GM21717 (cell line): Measurements from ENCODE around the gene PCDH9.

Experiments
- ATAC-seq: cut with Tn5 transposase; IDR thresholded peaks from one replicate; pipeline ENCODE4 v1.9.1; 2021; ENCODE audit warnings: mild to moderate bottlenecking, moderate library complexity; ENCODE audit not compliant: unreplicated experiment

The PCDH9 gene

GRCh38 chr13:66362485-66362884 is 867.7 kb downstream of the PCDH9 start:
- ATAC-seq = peak; percentile 91

GRCh38 chr13:66359910-66360552 is 870.1 kb downstream of the PCDH9 start:
- no peak for ATAC-seq

- no peak for ATAC-seq
These were observed 870.7 kb downstream of the PCDH9 start for GRCh38 chr13:66359393-66359792.

GRCh38 chr13:66358564-66358963 is 871.6 kb downstream of the PCDH9 start:
- ATAC-seq = no peak

DNA sequence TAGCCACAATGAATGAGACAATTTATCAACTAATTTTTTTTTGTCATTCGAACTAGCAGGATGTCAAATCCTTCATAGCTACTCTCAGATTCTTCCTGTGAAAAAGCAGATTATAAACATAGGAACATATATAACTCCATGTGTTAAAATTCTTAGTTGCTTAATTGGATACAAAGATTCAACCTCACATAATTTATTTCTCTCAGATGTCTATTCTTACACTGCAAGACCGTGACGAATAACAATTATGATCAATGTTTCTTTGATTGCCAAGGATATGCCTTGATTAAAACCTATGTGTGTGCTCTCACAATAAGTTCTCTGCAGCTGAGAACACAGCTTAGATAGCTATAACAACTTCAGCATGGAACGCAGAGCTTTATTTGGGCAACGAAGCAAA is 872.7 kb downstream of the PCDH9 start:
- ATAC-seq = no peak

GRCh38 chr13:66354879-66355751 is 875.0 kb downstream of the PCDH9 start:
- ATAC-seq = no peak

- no peak for ATAC-seq
These were observed 876.5 kb downstream of the PCDH9 start for GRCh38 chr13:66353664-66354063.

GRCh38 chr13:66349966-66350365 is 880.2 kb downstream of the PCDH9 start:
- no peak for ATAC-seq

DNA sequence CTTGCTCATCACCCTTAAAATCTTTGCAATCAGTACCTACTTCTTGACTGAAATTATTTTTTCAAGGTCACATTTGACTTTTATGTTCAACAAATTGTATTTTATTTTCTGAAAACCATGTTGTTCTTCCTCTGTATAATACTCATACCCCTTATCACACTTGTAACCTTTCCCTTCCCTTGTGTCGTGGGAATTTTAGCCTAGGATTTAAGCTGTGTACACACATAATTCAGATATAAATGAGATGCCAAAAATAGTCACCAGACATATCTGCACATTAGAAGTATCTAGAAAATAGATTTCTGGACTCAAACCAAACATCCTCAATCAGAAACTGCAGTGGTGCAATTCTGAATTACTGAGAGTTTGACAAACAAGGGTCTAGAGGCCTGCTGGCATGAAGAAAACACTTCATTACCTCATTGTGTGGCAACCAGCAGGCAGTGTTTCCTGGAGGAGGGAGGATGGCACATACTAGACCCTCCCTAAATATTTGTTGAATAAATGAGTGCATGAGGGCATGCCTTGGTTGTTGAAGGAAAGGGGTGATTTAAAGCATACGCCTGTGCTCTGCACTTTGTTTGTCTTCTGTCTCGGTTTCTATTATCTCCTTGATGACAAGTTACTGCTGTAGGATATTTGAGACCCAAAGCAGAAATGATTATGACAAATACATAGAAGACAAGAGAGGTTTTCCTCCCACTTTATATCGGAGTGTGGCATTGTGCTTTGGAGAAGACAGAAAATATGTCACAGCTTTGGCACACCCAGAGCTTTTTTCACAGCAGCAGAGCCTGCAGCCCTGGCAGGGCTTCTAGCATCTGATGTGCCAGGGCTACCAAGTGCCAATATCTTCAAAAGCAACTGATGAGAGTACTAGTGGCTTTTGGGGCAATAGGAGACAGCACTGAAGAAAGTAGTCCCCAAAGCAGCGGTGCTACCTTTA is 881.1 kb downstream of the PCDH9 start:
- no peak for ATAC-seq

GRCh38 chr13:66347486-66348117 is 882.5 kb downstream of the PCDH9 start:
- no peak for ATAC-seq

- no peak for ATAC-seq
These were observed 884.2 kb downstream of the PCDH9 start for GRCh38 chr13:66345971-66346370.

DNA sequence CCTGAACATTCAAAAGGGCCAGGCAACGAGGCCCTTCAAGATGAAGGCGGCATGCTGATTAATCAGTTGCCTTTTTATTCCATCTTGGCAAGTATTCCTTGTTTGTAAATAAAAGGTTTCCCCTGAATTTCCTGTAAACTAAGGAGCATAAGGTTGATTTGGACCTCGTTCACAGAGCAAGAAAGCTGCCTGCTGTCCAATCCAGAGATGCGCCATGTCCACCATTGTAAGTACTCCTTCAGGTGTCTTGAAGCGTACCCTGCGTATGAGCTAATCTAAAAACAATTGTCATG is 884.7 kb downstream of the PCDH9 start:
- no peak for ATAC-seq

DNA sequence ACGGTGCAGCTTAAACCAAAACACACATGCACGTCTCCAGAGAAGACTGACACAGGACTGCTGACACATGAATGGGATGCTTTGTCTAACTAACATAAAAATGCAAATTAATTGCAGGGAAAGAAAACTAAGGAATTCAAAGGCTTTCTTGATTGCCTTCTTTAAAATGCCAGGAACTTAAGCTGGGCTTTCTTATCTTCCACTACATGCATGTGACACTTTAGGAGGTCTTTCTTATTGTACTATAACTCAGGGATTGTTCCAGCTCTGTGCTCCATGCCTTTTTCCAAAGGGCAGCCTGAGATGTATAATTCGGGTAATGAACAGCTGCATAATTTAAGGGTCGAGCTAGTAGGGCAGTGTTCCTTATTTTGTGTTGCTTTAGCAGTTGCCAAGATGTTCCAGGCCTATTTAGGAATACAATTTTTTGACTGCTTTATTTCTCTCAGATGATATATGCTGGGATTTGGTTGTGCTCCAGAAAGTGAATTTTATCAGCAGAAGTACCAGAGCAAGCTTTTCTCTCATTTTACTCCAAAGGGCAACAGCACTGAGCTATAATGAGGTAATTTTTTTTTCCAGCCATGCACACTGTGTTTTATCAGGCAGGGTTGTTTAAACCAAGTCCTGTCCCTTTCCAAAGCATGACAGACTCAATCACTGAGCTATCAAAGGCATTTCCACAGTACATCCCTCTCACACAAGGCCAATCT is 885.2 kb downstream of the PCDH9 start:
- no peak for ATAC-seq

GRCh38 chr13:66343224-66343828 is 886.8 kb downstream of the PCDH9 start:
- ATAC-seq = no peak

DNA sequence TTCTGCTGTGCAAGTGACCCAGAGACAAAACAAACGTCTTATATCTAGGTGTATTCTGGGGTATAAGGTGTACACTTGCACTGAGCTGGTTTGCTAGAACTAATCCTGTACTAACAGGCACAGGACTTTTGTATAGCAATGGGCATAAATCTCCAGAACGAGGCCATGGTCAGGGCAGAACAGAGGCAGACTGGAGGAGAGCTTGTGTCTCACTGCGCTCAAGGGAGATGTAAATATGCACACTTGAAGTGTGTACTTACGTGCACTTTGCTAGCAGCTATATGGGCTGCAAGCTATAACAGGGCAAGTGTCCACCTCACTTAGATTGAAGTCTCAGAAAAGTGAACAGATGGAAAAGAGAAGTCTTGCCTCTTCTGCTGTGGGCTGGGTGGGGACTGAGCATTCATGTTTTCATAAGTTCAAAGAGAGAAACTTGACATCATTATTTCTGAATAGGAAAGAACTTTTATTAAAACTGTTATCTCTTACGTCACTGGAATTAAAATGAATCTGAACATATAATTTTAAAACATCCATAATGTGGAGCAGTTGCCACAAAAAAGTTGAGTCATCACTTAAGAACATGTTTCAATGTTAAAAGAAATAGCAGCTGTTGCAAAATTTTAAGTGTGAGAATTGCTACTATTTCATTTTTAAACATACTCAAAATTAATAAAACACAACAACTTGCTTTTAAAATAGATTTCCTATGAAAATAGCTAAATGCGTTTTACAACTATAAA is 888.3 kb downstream of the PCDH9 start:
- ATAC-seq = no peak

- no peak for ATAC-seq
These were observed 890.9 kb downstream of the PCDH9 start for GRCh38 chr13:66339214-66339613.

DNA sequence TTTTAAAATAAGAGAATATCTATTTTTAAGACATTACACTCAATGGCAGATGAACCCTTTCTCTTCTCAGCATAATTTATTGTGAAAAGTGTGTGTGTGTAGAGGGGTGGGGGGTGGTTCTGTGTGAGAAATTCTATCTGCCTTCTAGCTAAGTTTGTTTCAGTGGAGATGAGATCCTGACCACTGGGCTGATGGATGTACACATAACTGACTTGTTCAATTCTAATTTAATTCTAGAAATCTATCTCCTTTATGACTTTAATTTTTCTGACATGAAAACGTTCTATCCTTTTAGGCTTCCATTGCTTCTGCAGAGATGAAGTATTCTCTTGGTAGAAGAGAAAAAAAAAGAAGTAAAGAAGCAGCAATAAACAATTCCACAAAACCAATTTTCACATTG is 891.6 kb downstream of the PCDH9 start:
- ATAC-seq = no peak

DNA sequence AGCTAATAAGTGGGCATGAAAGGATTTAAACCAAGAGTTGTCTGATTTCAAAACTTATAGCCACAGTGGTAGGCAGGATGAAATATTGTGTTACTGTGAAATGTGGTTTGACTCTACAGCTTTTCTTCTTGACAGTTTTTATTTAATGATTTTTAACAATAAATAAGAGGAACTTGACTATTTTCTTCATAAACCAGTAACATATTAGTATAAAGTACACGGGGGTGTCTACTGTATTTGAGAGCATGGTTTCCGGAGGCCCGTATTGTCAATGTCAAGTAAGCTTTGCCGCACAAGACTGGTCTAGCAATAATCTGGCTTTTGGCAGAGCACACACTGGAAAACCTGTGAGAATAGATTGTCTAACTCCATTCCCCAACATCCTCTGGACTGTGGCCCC is 894.5 kb downstream of the PCDH9 start:
- no peak for ATAC-seq

- peak; percentile 56 for ATAC-seq
These were observed 900.1 kb downstream of the PCDH9 start for GRCh38 chr13:66329988-66330451.
